ENCODE data around the gene SBF2.

DNA sequence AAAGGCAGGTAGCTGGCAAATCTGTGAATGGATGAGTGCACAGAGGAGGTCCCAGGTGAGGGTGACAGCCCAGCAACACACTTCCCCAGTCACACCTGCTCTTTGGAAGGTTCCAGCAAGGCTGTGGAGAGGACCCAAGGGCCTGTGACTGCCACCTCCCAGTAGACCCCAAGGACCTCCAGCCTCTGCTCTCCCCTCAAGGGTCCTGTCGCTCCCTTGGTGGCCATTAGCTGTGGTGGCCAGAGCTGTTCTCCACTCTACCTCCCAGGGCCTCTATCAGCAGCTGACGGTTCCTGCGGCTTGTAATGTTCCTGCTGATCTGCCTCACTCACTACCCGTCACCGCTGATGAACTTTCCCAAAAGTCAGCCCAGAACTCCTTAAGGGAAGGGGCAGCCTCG lies 537.1 kb downstream of the SBF2 start:
- TF ChIP-seq GATA2 (IDR thresholded peaks at IDR 0.05; ENCODE audit: low read depth, low read length) (no peak), GATA3 (IDR thresholded peaks at IDR 0.05; ENCODE audit: low read depth, low read length) (no peak)

Measured in SH-SY5Y (cell line).